ENCODE results near the gene UBE3B.

Gene UBE3B

GRCh38 chr12:109535231-109535862 lies 57.9 kb downstream of the UBE3B start:
- no peak for DNase-seq

- DNase-seq = no peak
Measured at GRCh38 chr12:109535863-109536250, 58.4 kb downstream of the UBE3B start.

- DNase-seq = no peak
Measured at GRCh38 chr12:109537136-109537535, 59.7 kb downstream of the UBE3B start.

- no peak for DNase-seq
Measured at GRCh38 chr12:109538191-109538863, 60.9 kb downstream of the UBE3B start.

GRCh38 chr12:109539508-109539907 lies 62.1 kb downstream of the UBE3B start:
- DNase-seq = no peak

GRCh38 chr12:109540526-109541412 lies 63.3 kb downstream of the UBE3B start:
- no peak for DNase-seq

- no peak for DNase-seq
Measured at GRCh38 chr12:109541413-109541726, 63.9 kb downstream of the UBE3B start.

GRCh38 chr12:109542014-109542413 lies 64.6 kb downstream of the UBE3B start:
- no peak for DNase-seq

- no peak for DNase-seq
Measured at GRCh38 chr12:109542876-109543275, 65.4 kb downstream of the UBE3B start.

- DNase-seq = no peak
Measured at GRCh38 chr12:109544955-109545531, 67.6 kb downstream of the UBE3B start.

- no peak for DNase-seq
Measured at GRCh38 chr12:109545826-109546225, 68.4 kb downstream of the UBE3B start.

- no peak for DNase-seq
Measured at GRCh38 chr12:109547286-109547685, 69.9 kb downstream of the UBE3B start.

GRCh38 chr12:109548258-109548657 lies 70.8 kb downstream of the UBE3B start:
- no peak for DNase-seq

- DNase-seq = no peak
Measured at GRCh38 chr12:109549613-109550270, 72.3 kb downstream of the UBE3B start.

GRCh38 chr12:109550281-109550680 lies 72.8 kb downstream of the UBE3B start:
- no peak for DNase-seq

GRCh38 chr12:109551108-109551507 lies 73.7 kb downstream of the UBE3B start:
- no peak for DNase-seq

- no peak for DNase-seq
Measured at GRCh38 chr12:109552971-109553370, 75.5 kb downstream of the UBE3B start.

GRCh38 chr12:109553483-109553882 lies 76.0 kb downstream of the UBE3B start:
- no peak for DNase-seq

- DNase-seq = no peak
Measured at GRCh38 chr12:109553906-109554500, 76.6 kb downstream of the UBE3B start.

GRCh38 chr12:109554761-109555160 lies 77.3 kb downstream of the UBE3B start:
- DNase-seq = no peak

GRCh38 chr12:109555431-109556315 lies 78.2 kb downstream of the UBE3B start:
- DNase-seq = no peak

GRCh38 chr12:109557200-109557599 lies 79.8 kb downstream of the UBE3B start:
- DNase-seq = no peak

Data from stimulated activated CD4-positive, alpha-beta T cell treated with anti-CD3 and anti-CD28 coated beads, Interleukin-4, amount 100 ng/mL, for 4 hours (primary cell).